Stimulated activated CD4-positive, alpha-beta T cell treated with anti-CD3 and anti-CD28 coated beads, TNF-alpha, amount 100 ng/mL, for 4 hours (primary cell): ENCODE measurements around the gene TMEM88.
A peak's percentile ranks its signal among the peaks of the same experiment; 100 is the strongest.

Experiments used
- DNase-seq, 3 experiments: peaks; one replicate each; pipeline ENCODE4 v3.0.0-alpha.2; 2020; ENCODE audit warnings: low read depth in 3 of 3

The TMEM88 gene

DNA sequence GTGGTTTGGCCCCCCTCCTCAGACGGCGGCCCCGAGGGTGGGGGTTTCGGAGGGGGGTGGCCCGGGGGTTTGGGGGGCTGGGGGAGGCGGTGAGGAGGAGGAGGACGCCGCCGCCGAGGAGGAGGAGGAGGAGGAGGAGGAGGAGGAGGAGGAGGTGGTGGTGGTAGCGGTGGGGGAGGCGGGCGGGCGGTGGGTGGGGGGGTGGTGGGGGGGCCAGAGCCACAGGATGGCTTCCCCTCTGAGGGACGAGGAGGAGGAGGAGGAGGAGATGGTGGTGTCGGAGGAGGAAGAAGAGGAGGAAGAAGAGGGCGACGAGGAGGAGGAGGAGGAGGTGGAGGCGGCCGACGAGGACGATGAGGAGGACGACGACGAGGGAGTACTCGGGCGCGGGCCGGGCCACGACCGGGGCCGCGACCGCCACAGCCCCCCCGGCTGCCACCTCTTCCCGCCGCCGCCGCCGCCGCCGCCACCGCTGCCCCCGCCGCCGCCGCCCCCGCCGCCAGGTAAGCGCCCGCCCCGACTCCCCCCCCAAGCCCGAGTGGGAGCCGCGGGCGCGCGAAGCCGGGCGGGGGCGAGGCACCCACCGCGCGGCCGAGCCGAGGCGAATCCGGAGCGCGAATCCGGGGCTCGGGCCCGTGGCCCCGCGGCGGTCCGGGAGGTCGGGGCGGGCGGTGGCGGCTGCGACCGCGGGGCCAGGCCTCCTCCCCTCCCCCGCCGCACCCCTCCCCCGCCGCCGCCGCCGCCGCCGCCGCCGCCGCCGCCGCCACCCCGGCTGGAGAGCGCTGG lies 29.9 kb downstream of the TMEM88 start:
- DNase-seq, result peak in 2 of 3 experiments; percentile 46 to 49

DNA sequence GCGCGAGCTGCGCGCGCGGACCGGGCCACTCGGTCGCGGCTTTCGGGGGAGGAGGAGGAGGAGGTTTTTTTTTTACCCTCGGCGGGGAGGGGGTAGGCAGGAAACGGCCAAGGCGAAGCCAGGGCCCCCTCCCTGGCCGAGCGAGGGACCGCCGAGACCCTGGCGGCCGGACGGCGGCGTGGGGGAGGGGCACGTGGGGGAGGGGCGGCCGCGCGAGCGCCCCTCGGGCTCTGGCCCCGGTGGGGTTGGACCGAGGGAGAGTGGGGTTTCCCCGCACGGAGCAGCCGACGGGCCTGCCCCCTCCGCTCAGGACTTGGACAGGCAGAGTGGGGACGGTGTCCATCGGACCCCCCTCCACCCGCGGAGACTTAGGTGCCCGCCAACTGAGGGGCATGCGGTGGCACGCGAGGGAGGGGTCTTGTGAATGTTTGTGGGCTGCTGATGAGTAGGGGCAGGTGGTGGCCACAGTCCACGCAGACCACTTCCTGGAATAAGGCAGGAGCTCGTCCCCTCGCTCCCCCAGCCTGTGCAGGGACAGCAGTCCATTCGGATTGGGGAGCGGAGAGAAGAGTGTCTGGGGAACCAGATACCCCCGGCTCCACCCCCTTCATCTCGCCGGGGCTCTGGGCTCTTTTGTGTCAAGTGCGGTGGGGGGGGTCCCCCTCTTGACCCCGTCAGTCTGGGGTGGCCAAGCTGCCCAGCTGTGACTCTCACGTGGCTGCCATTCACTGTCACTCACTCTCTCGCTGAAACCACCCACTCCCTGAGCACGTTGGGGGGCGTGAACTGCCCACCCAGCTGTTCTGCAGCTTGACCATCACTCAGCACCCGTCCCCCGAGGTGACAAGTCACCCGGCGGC lies 30.7 kb downstream of the TMEM88 start:
- DNase-seq, result peak in 2 of 3 experiments; percentile 15 to 36

DNA sequence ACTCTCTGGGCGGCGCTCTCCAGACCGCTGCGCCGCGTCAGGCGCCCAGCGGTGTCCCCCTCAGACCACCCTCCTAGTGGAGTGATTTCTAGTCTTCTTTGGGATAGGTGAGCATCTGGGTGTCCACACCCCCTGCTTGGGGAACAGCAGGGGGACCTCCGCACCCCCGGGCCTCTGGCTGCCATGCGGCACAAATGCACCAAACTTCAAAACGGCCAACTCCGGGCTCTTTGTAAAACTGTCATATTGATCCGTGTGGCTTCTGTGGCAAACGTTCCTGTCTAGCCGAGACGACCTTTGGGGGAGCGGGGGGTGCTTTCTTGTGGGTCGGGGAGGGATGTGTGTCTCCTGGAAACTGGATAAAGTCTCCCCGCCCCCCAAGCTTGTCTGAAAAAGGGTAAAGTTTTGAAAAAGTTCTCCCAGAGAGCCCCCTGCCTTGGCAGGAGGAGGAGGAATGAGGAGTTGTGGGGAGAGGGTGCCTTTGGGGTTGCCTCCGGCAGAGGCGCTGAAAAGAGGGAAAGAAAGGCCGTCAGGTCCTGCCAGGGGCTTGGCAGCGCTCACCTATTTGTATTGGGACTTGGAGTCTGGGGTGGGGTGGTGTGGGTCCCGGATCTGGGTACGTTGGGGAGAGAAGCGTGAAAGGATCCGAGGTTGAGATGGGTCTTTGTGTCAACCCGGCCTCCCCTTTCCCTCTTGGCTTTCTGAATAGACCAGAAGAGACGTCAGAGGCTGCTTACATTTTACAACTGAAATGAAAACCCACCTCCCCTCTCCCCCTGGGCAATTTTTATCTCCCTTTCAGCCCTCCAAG lies 31.6 kb downstream of the TMEM88 start:
- DNase-seq, result peak in 2 of 3 experiments; percentile 15 to 28

DNA sequence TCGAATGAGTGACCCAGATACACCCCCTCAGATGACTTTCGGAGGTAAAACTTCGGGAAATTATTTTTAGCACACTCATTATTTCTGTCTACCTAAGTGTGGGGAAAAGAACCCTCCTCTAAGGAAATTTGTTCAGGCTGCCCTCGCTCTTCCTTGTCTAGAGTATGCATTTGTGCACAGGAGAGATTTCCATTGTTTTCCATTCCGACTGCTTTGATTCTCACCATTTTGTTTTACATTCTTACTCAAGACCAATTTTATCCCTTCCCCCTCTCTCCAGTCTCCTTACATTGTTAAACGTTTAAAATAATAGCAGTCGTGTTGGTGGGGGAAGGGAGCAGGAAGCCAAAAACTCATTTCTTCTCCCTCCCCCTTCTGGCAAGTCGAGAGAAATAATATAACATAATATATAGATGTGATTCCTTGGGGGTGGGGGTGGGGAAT lies 32.2 kb downstream of the TMEM88 start:
- no peak for DNase-seq

DNA sequence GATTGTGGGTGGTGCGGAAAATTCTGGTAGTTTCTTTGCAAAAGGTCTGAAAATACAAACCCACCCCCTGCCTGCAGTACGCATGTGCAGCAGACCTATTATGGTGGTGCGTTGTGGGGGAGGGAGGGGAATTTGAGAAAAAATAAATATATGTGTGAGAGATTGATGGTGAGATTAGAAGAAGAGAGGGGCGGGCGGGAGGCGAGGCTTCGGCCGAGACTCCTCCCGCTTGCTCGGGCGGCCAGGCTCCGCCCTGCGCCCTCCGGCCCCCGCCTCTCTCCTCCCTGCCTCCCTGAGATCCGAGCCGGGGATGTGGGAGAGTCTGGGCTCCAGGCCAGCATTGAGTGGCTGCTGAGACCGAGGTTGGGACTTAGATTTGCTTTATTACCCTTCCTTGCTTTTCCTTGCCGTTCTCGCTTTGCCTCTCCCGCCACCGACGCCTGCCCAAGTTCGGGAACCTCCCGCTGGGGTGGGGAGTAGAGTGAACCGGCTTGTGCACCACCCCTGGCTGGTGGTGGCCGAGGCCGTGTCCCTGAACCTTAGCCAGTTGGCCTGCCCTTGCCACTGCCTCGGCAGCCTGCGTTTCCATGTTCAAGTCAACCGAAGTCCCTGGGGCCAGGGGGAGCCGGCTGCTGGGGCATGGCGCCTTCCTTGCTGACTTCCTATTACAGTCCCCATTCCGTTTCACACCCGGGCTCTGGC lies 32.8 kb downstream of the TMEM88 start:
- peak; percentile 69 to 88 (median 84) for DNase-seq

DNA sequence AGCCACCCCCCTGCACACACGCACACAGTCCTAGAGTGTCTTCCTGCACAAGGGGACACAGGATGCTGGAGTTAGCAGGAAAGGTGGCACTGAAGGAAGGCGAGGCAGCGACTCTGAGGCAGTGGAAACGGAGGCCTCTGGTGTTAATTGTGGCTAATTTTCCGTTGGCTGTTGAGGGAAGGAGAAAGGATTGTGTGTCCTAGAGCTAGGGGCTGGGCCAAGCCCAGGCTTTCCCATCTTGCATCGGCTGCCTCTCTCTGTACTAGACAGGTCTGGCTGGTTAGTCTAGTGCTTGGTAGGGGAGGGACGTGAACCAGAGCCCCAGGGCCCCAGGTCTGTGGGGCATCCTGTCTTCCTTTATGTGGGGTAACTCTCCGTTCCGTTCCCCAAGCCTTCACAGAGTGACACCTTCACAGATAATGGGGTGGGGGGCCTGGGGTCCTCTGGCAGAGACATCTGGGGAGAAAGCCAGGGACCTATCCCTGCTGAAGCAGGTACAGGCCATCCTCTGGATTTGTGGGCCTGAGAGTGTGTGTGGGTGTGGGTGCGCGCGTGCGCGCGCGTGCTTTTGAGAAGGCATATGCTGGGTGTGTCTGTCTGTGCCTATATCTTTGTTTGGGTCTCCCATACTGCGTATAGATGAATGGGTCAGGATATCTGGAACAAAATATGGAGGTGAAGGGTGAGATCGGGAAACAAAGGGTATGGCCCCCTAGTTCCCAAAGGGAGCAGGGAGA lies 33.5 kb downstream of the TMEM88 start, which contains the start of gene CHD3:
Gene CHD3 (plus strand): TSS at position 606 of the 737 bp plus-strand sequence. CDS start 212 bp downstream, outside the sequence.
- peak; percentile 40 to 43 (median 41) for DNase-seq

DNA sequence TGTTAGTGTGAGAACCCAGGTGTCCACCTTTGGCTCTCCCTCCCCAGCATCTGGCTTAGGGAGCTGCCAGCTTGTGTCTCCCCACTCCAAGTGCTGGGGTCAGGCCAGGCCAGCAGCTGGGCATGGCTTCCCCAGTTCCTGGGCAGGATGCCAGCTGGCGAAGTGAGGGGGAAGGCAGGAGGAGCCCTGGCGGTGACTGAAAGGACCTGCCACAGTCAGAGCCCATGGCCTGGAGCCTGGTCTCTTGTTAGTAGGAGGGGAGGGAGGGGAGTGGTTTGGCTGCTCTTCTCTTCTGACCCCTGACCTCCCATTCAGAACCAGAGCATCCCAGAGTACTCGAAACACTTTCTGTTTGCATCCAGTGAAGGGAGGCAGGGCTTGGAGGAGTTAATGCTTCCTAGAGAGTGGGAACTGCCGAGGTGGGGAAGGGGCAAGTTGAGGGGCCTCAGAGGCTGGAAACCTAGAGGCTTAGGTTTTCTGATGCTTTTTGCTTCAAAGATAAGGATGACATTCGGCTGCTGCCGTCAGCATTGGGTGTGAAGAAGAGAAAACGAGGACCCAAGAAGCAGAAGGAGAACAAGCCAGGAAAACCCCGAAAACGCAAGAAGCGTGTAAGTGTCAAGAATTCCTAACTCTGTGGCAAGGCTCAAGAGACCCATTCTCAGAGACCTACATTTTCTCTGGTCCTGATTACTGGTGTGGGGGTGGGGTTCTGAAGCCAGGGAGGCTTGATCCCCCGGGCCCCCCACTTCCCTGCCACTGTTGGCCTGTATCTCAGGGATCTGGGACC lies 34.5 kb downstream of the TMEM88 start:
- no peak for DNase-seq

DNA sequence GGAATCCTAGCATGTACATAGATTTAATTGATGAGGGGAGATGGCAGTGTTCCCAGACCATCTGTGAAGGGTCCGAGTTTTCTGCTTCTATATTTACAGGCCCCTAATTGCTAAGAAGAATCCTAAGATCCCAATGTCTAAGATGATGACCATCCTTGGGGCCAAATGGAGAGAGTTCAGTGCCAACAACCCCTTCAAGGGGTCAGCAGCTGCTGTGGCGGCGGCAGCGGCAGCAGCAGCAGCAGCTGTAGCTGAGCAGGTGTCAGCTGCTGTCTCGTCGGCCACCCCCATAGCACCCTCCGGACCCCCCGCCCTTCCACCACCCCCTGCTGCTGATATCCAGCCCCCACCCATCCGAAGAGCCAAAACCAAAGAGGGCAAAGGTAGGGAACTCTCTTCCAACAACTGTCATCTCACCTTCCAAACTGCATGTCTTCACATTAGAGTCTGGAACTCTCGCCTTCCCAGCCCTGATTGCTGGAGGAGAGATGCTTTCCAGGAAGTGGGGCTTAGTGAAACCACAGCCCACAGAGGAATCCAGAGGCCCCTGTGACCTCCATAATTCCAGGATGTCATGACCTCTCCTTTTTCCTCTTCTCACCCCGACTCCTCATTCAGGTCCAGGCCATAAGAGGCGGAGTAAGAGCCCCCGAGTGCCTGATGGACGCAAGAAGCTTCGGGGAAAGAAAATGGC lies 38.5 kb downstream of the TMEM88 start:
- no peak for DNase-seq

DNA sequence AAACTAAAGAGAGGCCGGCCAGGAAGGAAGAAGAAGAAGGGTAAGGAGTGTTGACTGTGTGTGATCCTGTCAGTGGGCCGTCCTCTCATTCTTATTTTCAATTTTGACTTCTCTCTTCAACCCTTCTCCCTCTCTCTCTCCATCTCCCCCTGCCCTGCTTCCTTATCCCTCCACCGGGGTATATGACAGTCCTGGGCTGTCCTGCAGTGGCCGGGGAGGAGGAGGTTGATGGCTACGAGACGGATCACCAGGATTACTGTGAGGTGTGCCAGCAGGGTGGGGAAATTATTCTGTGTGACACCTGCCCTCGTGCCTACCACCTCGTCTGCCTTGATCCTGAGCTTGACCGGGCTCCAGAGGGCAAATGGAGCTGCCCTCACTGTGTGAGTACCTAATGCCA lies 39.4 kb downstream of the TMEM88 start:
- DNase-seq, result no peak

DNA sequence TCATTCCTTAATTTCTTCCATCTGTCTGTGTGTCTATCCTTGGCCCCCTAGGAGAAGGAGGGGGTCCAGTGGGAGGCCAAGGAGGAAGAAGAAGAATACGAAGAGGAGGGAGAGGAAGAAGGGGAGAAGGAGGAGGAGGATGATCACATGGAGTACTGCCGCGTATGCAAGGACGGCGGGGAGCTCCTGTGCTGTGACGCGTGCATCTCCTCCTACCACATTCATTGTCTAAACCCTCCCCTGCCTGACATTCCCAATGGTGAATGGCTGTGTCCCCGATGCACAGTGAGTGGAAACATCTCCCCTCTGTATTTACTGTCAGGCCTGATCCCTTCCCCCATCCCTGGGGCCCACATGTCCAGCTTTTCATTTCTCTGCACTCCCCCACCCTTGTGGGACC lies 40.0 kb downstream of the TMEM88 start:
- no peak for DNase-seq

DNA sequence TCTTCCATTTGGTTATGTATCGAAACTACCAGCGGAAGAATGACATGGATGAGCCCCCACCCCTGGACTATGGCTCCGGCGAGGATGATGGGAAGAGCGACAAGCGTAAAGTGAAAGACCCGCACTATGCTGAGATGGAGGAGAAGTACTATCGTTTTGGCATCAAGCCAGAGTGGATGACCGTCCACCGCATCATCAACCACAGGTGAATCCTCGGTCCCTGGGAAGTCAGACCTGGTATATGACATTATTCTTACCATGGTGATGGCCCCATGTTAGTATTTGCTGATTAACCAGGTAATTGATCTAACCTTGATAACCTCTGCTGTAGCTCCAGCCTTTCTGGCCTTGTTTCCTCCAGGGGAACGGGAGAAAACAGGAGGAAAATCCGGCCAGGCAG lies 42.2 kb downstream of the TMEM88 start:
- no peak for DNase-seq

DNA sequence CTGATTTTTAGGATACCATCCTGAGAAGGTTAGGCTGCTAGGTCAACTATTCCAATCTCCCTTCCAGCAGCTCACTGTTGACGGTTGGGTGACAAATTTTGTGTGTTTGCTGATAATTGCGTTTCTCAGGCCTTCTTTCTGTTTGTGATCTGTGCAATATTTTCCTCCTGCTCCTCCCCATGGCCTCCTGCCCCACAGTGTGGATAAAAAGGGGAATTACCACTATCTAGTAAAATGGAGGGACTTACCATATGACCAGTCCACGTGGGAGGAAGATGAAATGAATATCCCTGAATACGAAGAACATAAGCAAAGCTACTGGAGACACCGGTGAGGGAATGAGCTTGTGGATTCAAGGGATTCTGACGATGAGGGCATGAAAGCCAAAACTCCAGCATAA lies 42.9 kb downstream of the TMEM88 start:
- no peak for DNase-seq

DNA sequence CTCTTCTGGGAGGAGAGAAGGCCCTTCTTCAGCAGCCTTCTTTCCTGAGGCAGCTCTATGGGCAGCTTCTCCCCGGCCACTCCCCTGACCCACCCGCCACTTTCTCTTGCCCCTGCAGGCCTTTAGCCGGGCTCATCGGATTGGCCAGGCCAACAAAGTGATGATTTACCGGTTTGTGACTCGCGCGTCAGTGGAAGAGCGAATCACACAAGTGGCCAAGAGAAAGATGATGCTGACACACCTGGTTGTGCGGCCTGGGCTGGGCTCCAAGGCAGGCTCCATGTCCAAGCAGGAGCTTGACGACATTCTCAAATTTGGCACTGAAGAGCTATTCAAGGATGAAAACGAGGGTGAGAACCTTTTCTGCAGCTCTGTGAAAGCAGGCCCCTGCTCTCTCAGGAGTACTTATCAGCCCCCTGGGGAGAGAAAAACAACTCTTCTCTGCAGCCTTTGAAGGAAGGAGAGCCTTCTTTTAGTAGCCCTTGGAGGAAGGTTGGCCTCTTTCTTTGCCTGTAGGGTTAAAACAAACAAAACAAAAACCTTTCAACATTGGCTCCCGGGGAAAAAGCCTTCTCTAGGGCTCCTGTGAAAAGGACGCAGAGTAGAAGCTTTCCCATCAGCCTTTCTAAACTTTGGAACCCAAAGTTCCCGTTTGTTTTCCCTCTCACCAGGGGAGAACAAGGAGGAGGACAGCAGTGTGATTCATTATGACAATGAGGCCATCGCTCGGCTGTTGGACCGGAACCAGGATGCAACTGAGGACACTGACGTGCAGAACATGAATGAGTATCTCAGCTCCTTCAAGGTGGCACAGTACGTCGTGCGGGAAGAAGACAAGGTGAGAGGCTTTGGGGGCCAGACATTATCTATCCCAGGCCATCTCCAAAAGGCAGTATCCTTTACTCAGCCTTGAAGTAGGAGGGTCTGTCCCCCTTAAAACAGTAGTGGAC lies 48.6 kb downstream of the TMEM88 start:
- DNase-seq, result no peak
